ENCODE data around the gene KRTAP5-3.
A peak's percentile ranks its signal among the peaks of the same experiment; 100 is the strongest.
"Not testable (repeated sequence)": the region's sequence is repeated elsewhere in the genome, so short reads cannot be mapped to it uniquely, and the experiment has no call there.

Gene KRTAP5-3, protein sequence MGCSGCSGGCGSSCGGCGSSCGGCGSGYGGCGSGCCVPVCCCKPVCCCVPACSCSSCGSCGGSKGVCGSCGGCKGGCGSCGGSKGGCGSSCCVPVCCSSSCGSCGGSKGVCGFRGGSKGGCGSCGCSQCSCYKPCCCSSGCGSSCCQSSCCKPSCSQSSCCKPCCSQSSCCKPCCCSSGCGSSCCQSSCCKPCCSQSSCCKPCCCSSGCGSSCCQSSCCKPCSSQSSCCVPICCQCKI

DNA sequence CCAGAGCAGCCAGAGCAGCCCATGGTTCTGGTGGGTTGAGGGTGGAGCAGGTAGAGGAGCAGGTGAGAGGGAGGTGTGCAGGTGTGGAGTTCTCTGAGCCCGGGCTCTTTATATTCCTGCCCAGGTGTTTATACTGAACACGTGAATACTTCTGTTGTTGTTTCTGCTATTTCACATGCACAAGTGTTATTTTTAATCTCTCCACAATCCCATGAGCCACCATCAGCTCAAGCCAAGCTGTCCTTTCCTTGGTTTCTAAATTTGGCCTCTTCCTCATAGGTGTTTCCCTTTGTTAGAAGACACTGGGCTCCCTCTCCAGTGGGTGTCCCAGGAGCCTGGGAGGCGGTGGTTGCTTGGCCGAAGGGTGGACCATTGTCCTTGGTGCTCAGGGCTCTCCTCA, at the start of gene KRTAP5-3:
KRTAP5-3 (minus strand) TSS at position 101 of the 400 bp plus-strand sequence; CDS start at position 23, 78 bp downstream.
- no peak for DNase-seq (ENCODE audit: low read depth in 2 of 2)

DNA sequence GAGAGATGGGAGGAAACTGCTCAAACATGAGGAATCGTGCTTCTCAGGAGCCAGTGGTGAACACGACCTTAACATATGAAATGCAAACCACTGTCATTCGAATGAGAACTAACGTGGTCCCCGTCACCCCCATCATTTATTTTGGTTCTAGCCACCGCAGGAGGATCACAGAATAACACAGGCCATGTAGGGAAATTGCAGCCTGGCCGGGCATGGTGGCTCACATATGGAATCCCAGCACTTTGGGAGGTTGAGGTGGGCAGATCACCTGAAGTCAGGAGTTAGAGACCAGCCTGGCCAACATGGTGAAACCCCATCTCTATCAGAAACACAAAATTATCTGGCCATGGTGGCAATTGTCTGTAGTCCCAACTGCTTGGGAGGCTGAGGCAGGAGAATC, 48.4 kb upstream of the KRTAP5-3 start:
- DNase-seq (ENCODE audit: low read depth in 2 of 2) = no peak

DNA sequence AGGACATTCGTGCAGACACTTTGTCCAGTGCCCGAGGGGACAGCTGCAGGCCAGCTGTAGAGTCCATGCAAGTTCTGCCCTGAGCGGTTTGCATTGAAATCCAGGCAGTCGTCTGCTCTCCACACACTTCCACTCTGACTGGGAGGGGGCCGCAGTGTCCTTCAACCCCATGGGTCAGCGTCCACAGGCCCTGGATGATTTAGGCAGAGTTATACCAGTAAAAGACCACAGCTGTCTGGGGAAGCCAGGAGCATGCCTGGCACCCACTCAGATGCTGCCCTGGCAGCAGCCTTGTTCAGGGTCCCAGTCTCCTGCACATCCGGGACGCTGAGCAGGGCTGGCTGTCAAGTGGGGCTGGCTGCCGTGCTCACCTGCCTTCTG, 47.8 kb upstream of the KRTAP5-3 start:
- no peak for DNase-seq (ENCODE audit: low read depth in 2 of 2)

DNA sequence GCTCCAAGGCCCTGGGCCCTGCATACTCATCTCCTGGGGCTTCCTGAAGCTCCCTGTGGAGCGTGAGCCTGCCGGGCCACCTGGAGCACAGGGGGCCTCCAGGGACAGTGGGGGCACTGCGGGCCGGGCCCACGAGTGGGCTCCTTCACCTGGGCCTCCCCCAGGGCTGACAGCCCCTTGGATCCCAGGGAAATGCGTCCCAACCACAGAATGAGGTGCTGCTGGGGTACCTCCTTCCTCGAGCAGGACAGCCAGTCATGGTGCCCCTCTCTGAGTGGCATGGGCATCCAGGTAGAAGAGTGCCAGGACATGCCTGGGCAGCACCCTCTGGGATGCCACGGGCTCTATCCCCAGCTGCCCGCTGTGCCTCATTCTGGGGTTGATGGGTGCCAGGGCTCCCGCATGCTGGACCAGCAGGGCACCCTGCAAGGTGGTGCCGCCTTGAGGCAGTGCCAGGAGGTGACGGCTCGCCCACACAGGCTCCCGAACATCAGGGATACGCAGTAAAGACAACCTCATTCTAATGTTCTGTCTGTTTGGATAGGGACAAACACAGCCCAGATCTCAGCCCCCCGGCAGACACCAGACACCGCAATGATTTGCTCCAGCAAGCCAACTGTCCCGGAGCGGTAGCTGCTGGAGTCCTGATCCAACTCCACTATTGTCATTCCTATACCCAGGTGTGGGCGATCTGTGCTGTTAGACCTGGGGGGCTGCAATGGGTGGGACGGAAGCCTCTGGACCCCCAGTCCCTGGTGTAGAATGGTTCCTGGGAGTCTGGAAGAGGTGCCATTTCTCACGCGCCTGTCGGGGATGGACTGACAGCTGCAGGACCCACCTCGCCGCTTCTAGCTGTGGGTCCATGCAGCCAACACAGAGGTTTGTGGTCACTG, 47.2 kb upstream of the KRTAP5-3 start:
- DNase-seq (ENCODE audit: low read depth in 2 of 2) = no peak

DNA sequence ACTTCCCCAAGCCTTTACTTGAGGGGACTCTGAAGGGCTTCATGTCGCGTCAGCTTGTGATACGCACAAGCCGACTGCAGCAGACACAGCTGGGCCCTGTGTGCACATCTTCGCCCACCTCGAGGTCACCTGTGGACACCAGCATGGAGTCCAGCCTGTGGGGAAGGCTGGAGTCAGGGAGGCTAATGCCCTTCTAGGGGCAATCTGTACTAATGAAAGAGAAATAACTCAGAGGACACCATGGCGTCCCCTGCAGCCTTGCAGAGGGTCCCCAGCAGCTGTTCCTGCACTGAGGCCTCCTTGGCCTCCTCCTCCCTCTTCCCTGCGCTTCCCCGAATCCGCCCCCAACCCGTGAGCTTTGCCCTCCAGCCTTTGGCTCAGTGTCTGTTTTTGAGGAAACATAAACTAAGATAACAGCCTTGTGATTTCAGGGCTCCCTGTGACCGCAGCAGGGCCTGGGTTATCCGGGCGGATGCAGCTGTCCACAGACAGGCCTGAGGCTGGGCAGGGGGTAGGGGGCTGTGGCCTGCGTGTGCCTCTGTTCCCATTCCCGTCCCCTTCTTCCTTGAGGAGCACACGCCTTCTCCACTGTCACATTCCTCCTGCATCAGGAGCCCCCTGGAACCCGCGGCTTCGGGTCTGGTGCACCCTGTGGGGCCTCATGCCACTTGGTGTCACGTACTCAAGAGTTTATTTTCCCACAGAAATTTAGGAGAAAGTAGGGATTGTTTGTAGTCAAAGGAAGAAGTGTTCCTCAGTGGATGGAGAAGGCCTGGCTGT, 46.3 kb upstream of the KRTAP5-3 start:
- no peak for DNase-seq (ENCODE audit: low read depth in 2 of 2)

DNA sequence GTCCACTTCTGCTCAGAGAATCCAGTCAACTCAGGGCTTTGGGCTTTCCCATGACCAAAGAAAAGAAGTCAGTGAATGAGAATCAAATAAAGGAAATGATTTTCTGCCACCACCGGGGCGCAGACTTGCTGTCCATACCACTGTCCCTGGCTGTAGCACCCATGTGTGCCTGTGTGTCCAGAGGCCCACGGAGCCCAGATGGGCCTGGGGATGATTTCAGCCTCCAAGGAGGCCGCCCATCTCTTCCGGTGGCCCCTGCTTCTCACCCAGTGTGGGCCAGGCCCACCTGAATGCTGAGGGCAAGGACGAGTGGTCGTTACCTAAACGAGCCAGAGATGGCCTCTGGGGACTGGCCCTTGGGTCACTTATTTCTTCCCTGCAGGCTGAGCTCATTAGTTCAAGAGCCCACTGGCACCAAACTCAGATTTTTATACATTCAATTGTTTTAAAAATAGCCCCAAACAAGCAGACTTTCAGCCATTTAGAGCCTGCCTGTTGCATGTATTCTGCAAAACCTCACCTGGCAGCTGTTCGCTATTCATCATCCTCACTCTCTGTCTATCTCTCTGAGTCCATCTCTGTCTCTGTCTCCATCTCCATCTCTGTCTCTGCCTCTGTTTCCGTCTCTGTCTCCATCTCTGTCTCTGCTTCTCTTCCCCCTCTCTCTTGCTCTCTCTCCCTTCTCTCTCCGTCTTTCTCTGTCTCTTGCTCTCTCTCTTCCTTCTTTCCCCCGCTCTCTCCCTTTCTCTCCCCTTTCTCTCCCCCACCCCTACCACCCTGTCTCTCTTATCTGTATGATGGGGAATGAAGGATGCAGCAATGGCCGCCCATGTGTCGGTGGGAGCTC, 45.5 kb upstream of the KRTAP5-3 start:
- DNase-seq (ENCODE audit: low read depth in 2 of 2) = no peak

DNA sequence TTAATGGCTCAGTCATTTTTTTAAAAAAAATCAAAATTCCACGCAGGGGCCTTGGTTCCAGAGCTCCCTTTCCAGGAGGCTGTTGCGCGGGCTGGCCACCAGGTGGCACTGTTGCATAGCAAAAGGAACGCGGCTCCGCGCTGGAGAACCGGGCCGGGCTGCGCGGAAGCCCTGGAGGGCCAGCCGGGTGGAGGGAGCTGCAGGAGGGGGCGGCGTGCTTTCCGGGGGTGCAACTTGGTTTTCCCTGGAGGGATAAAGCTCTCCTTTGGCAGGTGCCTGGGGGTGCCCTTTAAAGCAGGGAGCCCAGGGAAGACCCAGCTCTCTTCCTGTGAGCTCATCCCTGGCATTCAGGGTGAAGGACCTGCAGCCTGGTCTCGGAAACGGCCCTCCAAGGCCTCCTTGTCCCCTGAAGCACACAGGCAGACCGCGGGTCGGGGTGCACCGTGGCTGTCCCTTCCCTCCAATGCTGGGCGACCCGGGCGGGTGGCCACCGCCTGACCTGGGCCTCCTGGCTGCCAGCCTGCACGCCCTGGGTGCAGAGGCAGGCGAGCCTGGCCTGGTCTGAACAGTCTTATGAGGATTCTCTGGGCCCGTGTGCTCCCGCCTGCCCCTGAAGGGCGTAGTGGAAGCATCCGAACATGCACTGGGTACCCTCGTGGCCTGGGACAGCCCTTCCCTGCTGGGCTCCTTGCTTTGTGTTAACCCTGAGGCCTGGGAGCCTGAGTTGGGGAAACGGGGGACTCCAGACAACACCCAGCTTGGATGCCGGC, 44.7 kb upstream of the KRTAP5-3 start:
- peak; percentile 51 for DNase-seq (ENCODE audit: low read depth in 2 of 2)

DNA sequence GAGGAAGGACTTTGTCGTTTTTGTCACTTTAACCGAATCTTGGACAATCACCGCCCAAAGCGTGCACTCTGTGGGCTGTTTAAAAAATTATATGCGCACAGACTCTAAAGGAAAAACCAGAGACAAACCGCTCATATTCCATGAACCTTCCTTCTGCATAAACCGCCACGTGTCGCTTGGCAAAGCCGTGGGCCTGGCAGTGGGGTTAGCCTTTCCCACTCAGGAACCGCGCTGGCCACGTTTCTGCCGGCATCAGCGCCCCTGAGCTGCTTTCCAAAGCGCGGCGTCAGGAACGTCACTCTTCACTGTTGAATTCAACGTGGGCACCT, 44.1 kb upstream of the KRTAP5-3 start:
- no peak for DNase-seq (ENCODE audit: low read depth in 2 of 2)

DNA sequence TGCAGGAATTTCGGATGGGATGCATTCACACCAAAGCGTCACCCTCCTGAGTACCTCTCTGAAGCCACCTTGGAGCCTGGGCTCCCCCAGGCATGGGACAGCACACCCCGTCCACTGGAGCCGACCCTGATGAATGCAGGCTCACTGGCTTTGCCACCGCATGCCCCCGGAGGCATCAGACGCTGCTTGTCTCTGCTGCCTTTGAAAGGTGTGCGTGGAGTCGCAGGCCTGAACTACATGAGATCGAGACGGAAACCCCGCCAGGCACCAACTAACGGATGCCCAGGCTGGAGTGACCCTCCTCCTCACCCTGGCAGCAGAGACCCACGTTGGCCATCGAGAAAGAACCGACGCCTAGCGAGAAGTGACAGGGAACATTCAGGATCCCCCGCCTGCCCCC, 43.8 kb upstream of the KRTAP5-3 start:
- no peak for DNase-seq (ENCODE audit: low read depth in 2 of 2)

DNA sequence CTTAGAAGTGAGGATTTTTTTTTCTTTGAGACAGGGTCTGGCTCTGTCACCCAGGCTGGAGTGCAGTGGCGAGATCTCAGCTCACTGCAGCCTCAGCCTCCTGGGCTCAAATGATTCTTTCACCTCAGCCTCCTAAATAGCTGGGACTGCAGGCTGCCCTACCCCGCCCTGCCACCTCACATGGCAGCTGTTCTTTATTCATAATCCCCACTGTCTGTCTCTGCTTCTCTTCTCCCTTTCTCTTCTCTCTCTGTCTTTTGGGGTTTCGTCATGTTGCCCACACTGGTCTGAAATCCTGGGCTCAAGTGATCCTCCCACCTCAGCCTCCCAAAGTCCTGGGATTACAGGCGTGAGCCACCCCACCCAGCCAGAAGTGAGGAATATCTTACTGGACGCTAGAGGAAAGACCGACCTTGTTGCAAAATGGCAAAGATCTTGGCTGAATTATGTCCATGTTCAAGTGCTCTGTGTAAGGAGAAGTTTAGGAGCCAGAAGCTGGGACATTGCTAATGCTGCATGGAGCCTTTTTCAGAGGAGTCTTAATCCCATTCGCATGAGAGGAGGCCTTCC, 43.2 kb upstream of the KRTAP5-3 start:
- DNase-seq (ENCODE audit: low read depth in 2 of 2) = no peak

DNA sequence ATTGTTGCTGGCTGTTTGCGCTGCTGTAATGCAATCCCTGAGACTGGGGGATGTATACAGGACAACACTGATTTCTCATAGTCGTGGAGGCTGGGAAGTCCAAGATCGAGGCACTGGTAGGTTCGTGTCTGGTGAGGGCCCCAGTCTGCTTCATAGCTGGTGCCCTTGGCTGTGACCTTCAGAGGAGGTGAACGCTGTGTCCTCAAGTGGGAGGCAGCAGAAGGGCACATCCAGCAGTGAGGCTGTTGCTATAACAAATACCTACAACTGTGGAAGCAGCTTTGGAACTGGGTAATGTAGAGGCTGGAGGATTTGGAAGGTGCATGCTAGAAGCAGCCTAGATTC, 42.6 kb upstream of the KRTAP5-3 start:
- DNase-seq (ENCODE audit: low read depth in 2 of 2) = no peak

DNA sequence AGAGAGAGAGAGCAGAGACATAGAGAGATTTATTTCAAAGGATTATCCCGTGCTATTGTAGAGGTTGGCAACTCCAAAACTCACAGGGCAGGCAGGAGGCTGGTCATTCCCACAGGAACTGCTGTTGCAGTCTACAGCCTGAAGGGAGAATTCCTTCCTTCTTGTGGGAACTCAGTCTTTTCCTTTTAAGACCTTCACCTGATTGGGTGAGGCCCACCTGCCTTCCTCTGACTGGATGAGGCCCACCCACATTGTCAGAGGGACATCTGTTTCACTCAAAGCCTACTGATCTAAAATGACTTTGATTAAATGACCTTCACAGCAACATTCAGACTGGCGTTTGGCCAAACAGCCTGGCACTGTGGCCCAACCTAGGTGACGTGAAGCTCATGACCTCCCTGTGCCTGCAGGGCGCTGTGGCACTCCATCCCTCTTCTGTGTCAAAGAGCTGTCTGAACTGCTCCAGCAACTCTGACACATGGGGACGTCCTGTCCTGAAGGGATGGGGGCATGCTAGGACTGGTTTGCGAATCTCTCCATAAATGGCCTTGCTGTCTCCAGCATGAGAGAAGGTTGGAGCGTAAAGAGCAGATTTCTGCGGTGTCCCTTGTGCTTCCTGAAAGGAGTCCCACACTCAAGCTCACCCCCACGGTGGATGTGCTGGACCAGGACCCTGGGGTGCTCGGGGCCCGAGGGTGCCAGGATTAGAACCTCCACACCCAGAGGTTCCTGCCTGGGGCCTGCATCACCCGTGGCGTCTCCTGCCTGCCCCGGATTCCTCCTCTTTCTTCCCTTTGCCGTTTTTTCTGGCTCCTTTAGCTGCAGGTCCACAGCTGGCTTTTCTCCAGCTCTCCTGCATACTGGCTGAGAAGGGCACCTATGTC, 42.0 kb upstream of the KRTAP5-3 start:
- DNase-seq (ENCODE audit: low read depth in 2 of 2) = no peak

DNA sequence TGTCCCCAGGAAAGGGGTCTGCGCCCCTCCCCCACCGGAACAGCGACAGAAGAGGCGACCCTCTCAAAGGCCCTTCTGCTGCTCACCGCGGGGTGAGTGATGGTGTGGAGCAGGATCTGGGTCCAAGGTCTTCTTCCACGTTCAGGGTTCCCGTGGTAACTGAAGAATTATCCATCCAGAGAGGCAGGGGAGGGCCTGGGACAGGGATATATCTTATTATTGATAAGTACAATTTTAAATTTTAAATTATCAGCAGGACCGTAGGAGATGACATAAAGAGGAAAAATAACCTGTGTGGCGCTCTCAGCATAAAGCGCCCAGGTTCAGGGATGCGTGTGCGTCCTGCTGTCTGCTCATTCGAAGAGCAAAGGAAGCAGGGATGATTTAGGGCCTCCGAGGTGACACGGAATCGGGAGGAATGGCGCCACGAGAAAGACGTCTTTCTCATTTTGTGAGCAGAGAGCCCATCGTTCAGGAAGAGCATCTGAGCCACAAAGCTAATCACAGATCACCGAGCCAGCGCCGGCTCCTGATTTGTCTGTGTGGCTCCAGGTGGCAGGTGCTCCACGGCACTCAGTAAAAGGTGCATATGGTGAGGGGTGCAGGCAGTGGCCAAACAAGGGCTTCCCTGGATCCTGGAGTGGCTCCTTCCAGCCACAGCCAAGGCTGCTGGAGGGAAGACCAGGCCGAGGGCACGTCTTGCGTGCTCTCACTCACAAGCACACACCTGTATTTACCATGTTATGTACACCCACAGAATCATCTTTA, 40.6 kb upstream of the KRTAP5-3 start:
- no peak for DNase-seq (ENCODE audit: low read depth in 2 of 2)

DNA sequence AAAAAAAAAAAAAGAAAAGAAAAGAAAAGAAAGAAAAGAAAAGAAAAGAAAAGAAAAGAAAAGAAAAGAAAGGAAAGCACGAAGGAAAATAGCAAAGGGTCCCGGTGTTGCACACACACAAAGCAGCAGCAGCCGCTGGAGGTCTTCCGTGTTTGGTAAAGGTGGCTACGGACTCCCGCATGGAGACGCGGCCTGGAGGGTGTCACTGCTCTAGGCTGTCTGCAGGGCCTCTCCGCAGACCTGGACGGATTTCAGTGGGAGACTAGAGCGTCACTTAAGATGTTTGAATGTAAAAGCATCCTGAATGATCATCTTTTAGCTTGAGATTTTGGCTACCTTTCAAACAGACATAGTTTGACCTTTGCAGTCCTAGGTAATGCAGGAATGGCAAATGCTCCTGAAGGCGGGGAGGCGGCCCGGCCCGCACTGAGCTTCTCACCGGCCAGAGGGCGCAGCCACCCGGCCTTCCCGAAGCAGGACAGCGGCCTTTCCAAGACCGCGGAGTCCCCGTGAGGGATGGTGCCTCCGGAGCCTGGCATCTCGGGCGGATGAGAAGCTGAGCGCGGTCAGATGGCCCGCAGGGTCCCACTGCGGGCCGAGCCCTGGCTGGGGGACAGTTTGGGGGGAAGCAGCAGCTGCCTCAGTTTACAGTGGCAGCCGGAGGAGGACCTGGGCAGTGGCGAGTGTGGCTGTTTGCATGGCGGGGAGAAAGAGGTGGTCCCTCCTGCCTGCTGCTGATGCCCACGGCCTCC, 39.8 kb upstream of the KRTAP5-3 start:
- DNase-seq (ENCODE audit: low read depth in 2 of 2) = no peak

DNA sequence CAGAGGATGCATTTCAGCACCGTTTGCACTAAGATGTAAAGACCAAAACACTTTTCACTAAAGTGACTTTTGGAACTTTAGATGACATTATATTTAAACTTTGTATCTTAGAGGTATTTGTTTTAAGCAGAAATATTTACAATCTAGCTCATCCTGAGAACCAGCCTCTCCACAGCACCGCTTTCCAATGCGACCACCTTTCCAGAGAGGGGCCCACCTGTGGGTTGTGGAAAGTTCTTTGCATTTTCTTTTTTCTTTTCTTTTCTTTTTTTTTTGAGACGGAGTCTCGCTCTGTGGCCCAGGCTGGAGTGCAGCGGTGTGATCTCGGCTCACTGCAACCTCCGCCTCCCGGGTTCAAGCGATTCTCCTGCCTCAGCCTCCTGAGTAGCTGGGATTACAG, 38.3 kb upstream of the KRTAP5-3 start:
- DNase-seq (ENCODE audit: low read depth in 2 of 2) = not testable (repeated sequence)

DNA sequence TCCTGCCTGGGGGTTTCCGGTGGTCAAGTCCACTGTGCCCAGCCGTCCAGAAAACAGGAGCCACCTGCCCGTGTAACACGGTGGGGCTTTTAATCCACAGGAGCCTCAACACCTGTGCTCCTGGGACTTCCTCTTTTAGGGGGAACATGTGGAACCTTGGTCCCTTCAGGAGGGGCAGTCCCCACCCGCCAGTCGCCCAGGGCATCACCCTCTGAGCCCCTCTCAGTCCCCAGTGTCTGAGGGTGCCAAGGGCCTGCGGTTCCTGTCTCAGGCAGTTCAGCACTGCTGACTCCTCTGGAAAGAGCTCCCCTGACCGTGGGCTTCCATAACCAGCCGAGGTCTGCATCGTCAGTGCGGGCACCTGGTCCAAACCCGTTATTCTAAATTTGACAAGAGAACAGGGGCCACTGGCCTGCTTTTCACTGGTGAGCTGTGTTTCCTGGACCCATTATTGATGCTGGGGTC, 37.1 kb upstream of the KRTAP5-3 start:
- DNase-seq (ENCODE audit: low read depth in 2 of 2) = no peak

DNA sequence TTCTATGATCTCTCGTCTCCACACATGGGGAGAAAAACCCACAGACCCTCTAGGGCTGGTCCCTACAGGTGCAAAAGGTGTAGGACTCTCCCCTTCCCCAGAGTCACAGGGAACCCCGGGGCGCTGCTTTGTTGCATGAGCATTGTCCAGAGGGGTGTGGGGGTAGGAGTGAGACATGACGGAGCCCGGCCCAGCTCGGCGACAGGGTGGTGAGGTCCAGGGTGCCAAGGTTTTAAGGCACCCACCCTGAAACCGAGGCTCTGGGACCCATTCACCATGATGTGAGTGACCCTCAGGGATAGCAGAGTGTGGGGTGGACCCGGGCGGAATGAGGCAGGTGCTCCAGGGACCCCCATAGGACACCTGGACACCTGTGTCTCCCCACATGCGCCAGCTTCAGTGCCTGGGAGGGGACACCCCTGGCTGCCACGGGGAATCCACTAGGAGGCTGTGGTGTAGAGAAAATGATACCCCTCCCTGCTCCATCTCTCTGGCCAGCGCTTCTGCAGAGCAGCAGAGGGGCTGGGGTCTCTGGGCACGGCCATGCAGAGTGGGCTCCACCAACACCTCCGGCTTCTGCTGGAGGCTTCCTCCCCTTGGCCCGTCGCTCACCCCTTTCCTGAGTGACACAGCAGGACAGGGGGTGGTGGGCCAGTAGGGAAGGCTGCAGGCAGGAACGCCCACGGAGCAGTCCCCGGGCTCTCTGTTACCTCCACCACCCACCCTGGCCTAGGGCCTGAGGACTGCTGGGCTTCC, 36.5 kb upstream of the KRTAP5-3 start:
- no peak for DNase-seq (ENCODE audit: low read depth in 2 of 2)

Data from stimulated activated CD8-positive, alpha-beta memory T cell treated with anti-CD3 and anti-CD28 coated beads, Interleukin-15, amount 100 ng/mL, for 48 hours (primary cell).